ENCODE data around the gene DCUN1D4.

- no peak for TF ChIP-seq CTCF (conservative IDR thresholded peaks at IDR 0.05 in 1 of 2, IDR thresholded peaks at IDR 0.05 in 1 of 2; ENCODE audit: extremely low read depth in 1 of 2, insufficient read depth in 1 of 2, low read depth in 1 of 2, low read length in 2 of 2)
- TF ChIP-seq EZH2 (IDR thresholded peaks at IDR 0.05; ENCODE audit: borderline replicate concordance, low read length) = no peak
Observed at GRCh38 chr4:51849430-51849829, 6.5 kb downstream of the DCUN1D4 start.

All from mammary epithelial cell (primary cell).